ENCODE measurements around the gene MTMR10. TPM values are rescaled to one million over a fixed set of nuclear protein-coding genes. Genes with fewer than 3 reads are reported as not detected.

MTMR10 gene
- total and polyA plus RNA-seq, 2 of the 4 experiments (the other 2 are of a cell fraction): 11.2 to 13.8 TPM

GRCh38 chr15:31017311-31017710 is 25.9 kb upstream of the MTMR10 start:
- no peak overlapping the region for H3K23ac ChIP-seq (ENCODE audit: low read depth, low read length)
- in situ Hi-C loops (cut with MboI; ENCODE audit: low sequenced_read_pairs): no loop called here
- POLR2A ChIA-PET (ENCODE audit: unreplicated experiment): no interaction called here
- H3K18ac ChIP-seq (ENCODE audit: low read depth, low read length): no peak overlapping the region; the same call in 1 of the 2 replicates
- peaks cover 5% of the 10 kb centered on the region; the same call in 1 of the 2 replicates for H3K4me1 ChIP-seq (ENCODE audit: control insufficient read depth, insufficient read depth, low read length)
- H3K56ac ChIP-seq (ENCODE audit: extremely low read depth, insufficient read depth, low read length): no peak overlapping the region
- H3K4me2 ChIP-seq (ENCODE audit: low read depth, low read length): no peak overlapping the region
- no peaks in the 10 kb centered on the region for H3K36me3 ChIP-seq (ENCODE audit: control insufficient read depth, insufficient read depth, low read length)
- H3K79me1 ChIP-seq (ENCODE audit: low read depth in 1 of 2, low read length in 2 of 2): no peaks in the 10 kb centered on the region
- intact Hi-C loops (cut with micrococcal nuclease): no loop called here
- H2AFZ ChIP-seq (replicated peaks; ENCODE audit: low read length, poor library complexity): no peak overlapping the region
- H3K27me3 ChIP-seq (ENCODE audit: control insufficient read depth, insufficient read depth, low read length): no peaks in the 10 kb centered on the region
- no peak overlapping the region for H3K14ac ChIP-seq (replicated peaks; ENCODE audit: low read depth, low read length)
- H2BK120ac ChIP-seq (ENCODE audit: low read depth, low read length): peak overlapping the region; percentile 12; the same call in 1 of the 2 replicates
- TF ChIP-seq POLR2A (IDR thresholded peaks at IDR 0.05; ENCODE audit: low read depth, low read length) (no peak), MAZ (IDR thresholded peaks at IDR 0.05; ENCODE audit: borderline replicate concordance, low read depth, low read length) (no peak), FOS (IDR thresholded peaks at IDR 0.05; ENCODE audit: low read depth, low read length) (no peak), CHD1 (IDR thresholded peaks at IDR 0.05; ENCODE audit: low read depth, low read length) (no peak), RFX5 (IDR thresholded peaks at IDR 0.05; ENCODE audit: low read depth, low read length) (no peak), USF2 (IDR thresholded peaks at IDR 0.05; ENCODE audit: low read depth, low read length) (no peak)
- no peak overlapping the region for H2BK15ac ChIP-seq (ENCODE audit: low read depth, low read length)
- H2AK5ac ChIP-seq (ENCODE audit: low read depth, low read length): no peak overlapping the region
- no peak overlapping the region for H4K8ac ChIP-seq (ENCODE audit: low read depth in 2 of 2, low read length in 2 of 2)
- no peak overlapping the region for H3K9ac ChIP-seq (ENCODE audit: low read depth, low read length)
- H3K9me1 ChIP-seq (ENCODE audit: insufficient read depth, low read length): no peaks in the 10 kb centered on the region
- H3K9me3 ChIP-seq (ENCODE audit: control insufficient read depth, insufficient read depth, low read length): peaks cover 6% of the 10 kb centered on the region
- no peak overlapping the region for H2BK5ac ChIP-seq (ENCODE audit: low read depth, low read length, poor library complexity, severe bottlenecking)
- ATAC-seq (ENCODE audit: low read depth) (no peak), DNase-seq (no peak)
- BruUV-seq (replicated peaks): no TSS peak
- no peak overlapping the region; the same call in 1 of the 2 replicates for H4K5ac ChIP-seq (ENCODE audit: low read depth, low read length)
- peak overlapping the region; percentile 33; the same call in 1 of the 2 replicates for H2BK20ac ChIP-seq (ENCODE audit: low read depth, low read length)
- no peaks in the 10 kb centered on the region for H4K20me1 ChIP-seq (ENCODE audit: insufficient read depth, low read length)
- dilution Hi-C loops (cut with HindIII; ENCODE audit: low sequenced_read_pairs, unreplicated experiment): no loop called here
- H4K91ac ChIP-seq (ENCODE audit: insufficient read depth, low read depth, low read length): no peak overlapping the region
- CTCF ChIA-PET: interaction anchor here (0.7 to 0.8 kb wide), 2 partner anchors 12 to 31 kb away, joined by 6 to 10 read pairs; no protein-coding TSS in a partner anchor
- no peak overlapping the region for H3K4ac ChIP-seq (ENCODE audit: low read depth, low read length)
- H3K27ac ChIP-seq (ENCODE audit: insufficient read depth, low read length): no peak overlapping the region
- no peak overlapping the region for H2AK9ac ChIP-seq (replicated peaks; ENCODE audit: low read depth, low read length, poor library complexity)
- no CpG with 5 or more reads among the region's 1 CpG for WGBS, 2 experiments (ENCODE audit: extremely low coverage in 2 of 2, insufficient read length in 1 of 2)
- no peak overlapping the region for H3K4me3 ChIP-seq (ENCODE audit: insufficient read depth, low read depth, low read length)
